Forelimb muscle (tissue), 1 donor: ENCODE data around the gene CWF19L1. TPM values are rescaled to one million over a fixed set of nuclear protein-coding genes. Genes with fewer than 3 reads are reported as not detected.

Experiments used
- DNase-seq: peaks from one replicate; pipeline ENCODE4 v3.0.0-alpha.2; 2013; ENCODE audit warnings: low read depth
- polyA plus RNA-seq: library from polyadenylated mRNA; unstranded; fragments of 120-200 nt; gene quantifications from one replicate; pipeline ENCODE4 v1.2.1, GENCODE V29; 2013; ENCODE audit not compliant: insufficient read length

The CWF19L1 gene
- polyA plus RNA-seq, 1 donor, result 21.6 TPM

DNA sequence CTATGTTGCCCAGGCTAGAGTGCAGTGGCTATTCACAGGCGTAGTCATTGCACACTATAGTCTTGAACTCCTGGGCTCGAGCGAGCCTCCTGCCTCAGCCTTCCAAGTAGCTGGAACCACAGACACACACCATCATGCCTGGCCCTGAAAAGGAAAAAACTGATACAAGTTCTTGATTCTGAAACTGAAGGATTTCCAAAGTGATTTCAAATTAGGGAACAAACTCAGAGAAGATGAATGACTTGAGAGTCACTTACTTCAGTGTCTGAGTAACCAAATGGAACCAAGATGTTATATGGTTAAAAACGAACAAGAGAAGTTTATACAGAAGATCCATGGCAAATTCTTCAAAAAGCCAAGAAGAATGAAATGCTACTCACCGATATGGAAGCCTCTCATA is 14.4 kb downstream of the CWF19L1 start:
- DNase-seq, result no peak

DNA sequence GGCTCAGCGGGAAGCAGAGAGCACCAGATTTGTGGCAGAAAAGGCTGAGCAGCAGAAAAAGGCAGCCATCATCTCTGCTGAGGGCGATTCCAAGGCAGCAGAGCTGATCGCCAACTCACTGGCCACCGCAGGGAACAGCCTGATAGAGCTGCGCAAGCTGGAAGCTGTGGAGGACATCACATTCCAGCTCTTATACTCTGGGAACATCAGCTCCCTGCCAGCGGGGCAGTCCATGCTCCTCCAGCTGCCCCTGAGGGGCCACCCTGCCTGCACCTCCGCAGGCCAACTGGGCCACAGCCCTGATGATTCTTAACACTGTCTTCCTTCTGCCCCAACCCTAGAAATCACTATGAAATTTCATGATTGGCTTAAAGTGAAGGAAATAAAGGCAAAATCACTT is 18.6 kb downstream of the CWF19L1 start:
- no peak for DNase-seq

DNA sequence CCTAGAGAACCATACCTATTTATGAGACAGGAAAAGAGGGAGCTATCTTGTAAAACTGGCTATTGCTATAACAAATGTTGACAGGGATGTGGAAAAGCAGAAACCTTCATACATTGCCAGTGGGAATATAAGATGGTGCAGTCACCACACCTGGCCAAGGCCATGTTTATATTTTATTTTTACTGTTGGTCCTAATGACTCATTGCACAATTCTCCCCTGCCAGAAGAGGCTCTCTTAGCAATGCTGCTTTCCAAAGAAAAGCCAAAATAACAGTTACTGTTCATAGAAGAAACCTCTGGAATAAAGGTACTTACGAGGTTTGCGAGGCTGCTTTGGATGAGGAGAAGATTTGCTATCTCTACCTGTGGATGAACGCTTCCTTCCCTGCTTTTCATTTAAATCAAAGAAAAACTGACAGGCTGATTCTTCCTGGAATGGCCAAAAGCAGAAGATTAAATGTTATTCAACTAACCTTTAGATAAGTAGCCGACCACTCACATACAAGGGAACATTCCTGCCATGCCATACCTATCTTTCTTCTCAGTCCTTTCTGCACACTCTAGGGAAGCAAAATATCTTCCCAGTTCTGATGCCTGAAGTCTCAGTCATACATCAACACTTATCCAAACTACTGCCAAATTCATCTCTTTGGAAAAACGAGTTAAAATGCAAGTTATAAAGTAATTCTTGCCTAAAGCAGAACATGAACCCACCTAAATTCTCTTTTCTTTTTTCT is 21.8 kb downstream of the CWF19L1 start:
- no peak for DNase-seq

DNA sequence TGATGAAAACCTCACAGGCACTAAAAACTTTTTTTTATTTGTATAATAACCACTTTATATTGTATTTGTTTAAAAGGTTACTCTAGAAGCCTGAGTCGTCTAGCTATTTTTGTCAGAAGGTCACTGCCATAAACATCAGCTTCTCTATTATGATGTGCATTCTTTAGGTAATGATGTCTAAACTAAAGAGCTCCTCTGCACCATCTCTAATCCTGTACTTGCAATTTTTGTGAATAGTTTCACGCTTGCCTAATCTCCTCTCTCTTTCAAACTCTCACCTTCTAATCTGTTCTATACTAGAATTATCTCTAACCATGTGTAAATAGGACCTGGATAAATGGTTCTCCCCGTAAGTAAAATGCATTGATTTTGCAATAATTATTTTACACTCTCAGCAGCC is 27.6 kb downstream of the CWF19L1 start:
- DNase-seq, result no peak

DNA sequence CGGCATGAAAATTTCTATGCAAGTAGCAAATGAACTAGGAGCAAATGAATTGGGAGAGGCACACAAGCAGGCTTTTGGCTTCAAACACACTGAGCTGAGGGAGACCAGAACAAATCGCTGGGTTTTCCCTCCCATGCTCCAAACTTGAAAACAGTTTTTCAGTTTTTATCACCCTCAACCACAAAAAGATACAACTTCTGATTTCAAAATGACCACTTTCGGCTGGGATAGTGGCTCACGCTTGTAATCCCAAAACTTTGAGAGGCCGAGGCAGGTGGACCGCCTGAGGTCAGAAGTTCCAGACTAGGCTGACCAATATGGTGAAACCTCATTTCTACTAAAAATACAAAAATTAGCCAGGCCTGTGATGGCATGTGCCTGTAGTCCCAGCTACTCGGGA is 29.0 kb downstream of the CWF19L1 start:
- no peak for DNase-seq

DNA sequence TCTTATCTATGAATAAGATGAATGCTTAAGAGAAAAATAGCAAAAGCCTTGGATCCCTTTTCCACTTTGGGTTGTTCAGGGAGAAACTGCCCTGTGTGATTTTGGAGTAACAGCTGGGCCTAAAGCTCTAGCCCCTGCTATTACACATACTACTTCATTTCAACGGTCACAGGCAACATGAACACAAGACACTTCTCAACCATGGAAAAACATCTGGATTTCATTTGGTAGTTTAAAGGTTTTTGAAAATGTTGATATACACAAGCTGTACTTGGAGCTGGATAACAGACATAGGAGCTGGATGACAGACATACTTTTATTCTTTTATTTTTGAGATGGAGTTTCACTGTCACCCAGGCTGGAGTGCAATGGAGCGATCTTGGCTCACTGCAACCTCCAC is 35.3 kb downstream of the CWF19L1 start:
- DNase-seq, result no peak

DNA sequence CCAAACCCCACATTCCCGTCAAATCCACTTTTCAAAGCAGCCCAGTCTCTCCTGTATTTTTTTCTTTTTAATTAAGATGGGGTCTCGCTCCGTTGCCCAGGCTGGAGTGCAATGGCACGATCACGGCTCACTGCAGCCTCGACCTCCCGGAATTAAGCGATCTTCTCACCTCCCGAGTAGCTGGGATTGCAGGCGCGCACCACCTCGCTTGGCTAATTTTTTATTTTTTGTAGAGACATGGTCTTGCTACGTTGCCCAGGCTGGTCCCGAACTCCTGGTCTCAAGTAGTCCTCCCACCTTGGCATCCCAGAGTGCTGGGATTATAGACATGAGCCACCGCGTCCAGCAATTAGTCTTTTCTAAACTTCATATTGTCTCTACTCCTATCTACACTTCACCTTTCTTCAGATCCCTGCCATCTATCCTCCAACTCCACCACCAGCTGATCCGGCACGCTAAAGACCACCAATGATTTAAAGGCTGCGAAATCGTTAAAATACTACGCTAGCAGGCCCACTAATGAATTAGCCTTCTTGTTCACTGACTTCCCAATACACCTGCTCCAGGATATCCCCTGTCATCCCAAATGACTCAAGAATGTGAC is 37.5 kb downstream of the CWF19L1 start:
- no peak for DNase-seq

DNA sequence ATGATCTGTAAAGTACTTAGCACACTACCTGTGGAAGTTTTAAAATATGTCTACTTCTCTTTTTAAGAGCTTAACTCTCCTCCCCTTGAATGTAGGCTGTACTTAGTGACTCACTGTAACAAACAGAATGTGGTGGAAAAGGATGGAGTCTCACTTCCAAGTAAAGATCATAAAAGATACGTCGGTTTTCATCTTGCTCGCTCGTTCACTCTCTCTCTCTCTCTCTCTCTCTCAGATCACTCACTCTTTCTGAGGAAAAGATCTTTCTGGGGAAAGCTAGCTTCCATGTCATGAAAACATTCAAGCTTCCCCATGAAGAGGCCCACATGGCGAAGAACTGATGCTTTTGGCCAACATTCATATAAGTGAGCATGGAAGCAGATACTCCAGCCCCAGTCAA is 43.6 kb downstream of the CWF19L1 start:
- no peak for DNase-seq

DNA sequence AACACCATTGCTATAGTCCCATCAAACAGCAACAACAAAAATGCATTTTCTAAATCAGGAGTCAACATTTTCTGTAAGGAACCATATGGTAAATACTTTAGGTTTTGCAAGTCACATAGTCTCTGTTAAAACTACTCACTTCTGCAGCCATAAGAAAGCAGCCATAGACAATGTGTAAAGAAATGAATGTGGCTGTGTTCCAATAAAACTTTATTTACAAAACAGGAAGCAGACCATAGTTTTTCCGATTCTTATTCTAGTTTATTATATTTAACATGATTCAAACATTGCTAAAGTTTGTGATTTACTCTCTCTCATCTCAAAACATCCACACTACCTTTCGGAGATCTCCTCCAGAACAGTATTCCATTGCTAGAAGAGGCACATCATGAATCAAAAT is 44.9 kb downstream of the CWF19L1 start:
- no peak for DNase-seq

DNA sequence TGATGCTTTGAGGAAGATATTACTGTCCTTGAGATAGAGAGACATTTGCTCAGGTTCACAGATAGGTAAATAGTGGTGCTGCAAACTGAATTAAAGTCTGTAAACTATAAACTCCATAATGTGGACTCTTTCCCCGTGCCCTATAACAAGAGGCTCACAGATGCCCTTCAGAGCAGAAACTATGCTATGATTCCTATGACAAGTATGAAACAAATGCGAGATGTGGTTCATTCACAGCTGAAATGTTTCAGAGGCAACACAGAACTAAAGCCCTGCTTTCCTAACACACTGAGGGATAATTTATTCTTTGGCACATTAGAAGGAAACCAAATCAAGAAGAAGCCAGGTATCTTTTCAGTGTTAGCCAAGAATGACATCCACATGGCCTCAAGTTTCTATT is 51.4 kb downstream of the CWF19L1 start:
- no peak for DNase-seq

DNA sequence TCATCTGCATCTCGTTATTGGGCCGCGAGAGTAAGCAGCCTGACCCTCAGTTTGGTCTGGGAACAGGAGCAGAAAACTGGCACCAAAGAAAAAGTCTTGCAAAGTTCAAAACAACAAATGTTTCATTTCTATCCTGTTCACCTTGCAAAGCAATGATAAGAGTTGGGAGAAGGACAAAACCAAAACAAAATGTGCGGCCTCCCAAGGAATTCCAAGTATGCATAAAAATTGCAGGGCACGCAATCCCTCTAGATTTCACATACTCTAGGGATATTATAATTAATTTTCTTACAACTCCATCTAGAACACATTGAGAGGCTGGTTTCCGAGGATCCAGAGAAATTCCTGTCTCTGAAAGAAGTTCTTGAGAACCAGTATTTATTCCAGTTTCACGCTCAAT is 58.1 kb downstream of the CWF19L1 start:
- DNase-seq, result no peak

DNA sequence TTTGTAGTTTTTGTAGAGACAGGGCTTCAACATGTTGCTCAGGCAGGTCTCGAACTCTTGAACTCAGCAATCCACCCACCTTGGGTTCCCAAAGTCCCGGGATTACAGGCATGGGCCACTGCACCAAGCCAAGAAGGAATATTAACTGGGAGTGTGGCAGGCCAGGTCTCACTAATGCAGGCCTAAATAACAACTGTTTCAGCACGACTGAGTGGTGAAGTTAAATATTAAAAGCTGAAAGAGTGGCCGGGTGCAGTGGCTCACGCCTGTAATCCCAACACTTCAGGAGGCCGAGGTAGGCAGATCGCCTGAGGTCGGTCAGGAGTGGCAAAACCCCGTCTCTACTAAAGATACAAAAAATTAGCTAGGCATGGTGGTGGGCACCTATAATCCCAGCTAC is 59.2 kb downstream of the CWF19L1 start:
- DNase-seq, result no peak

DNA sequence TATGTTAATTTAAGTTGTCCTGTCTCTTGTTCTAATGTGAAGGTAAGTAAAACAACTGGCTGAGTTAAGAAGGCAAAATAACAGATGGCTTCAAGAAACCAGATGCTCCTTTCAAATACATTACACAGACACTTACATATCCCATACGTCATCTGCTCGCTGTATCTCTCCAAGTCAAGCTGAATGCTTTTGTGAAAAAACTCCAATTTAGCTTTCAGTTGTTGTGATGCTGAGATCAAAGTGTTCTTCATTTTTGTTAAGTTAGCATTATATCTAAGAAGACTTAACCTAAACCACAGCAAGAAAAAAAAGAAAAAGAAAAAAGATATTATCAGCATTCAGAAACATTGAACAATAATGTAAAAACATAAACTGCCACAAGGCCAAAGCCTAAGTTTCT is 63.1 kb downstream of the CWF19L1 start:
- DNase-seq, result no peak

DNA sequence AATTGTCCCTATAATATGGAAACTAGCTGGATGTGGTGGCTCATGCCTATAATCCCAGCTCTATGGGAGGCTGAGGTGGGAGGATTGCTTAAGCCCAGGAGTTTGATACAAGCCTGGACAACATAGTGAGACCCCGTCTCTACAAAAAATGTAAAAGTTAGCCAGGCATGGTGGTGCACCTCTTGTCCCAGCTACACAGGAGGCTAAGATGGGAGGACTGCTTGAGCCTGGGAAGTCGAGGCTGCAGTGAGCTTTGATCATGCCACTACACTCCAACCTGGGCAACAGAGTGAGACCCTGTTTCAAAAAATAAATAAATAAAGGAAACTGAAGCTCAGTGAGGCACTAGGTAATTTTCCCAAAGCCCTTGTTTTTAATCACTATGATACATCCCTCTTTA is 65.9 kb downstream of the CWF19L1 start:
- no peak for DNase-seq

DNA sequence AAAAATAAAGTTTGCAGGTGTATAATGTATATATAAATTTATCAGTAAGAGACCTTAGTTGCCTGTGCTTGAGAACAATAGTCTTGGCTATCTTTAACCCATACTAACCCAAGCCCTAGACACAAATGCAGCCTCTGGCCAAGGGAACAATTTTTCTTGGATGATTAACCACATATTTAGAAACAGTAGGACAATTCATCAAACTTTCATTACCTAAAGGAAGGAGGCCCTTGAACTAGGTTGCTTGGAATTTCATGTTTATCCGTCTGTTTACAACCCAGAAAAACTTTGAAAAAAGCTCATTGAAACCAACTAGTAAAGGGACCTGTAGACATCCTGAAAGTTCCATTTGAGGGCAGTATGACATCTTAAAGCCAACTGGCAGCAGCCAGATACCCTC is 72.7 kb downstream of the CWF19L1 start:
- DNase-seq, result no peak

DNA sequence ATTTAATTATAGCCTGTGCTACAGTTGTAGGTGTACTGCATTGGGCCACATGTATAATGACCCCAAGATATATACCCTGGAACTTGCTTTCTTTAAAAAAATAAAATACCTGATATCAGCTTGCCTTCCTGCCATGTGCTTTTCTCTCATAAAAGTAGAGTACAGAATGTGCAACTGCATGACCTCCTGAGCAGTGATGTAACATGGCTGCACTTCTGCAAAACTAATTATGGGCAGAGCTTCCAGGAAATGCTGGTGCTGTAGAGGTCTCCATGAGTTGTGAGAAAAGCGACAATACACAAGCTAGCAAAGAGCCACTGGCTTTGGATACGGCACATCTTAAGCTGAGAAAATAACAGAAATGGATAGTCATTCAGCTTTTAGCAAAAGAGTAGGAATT is 75.1 kb downstream of the CWF19L1 start:
- DNase-seq, result no peak

DNA sequence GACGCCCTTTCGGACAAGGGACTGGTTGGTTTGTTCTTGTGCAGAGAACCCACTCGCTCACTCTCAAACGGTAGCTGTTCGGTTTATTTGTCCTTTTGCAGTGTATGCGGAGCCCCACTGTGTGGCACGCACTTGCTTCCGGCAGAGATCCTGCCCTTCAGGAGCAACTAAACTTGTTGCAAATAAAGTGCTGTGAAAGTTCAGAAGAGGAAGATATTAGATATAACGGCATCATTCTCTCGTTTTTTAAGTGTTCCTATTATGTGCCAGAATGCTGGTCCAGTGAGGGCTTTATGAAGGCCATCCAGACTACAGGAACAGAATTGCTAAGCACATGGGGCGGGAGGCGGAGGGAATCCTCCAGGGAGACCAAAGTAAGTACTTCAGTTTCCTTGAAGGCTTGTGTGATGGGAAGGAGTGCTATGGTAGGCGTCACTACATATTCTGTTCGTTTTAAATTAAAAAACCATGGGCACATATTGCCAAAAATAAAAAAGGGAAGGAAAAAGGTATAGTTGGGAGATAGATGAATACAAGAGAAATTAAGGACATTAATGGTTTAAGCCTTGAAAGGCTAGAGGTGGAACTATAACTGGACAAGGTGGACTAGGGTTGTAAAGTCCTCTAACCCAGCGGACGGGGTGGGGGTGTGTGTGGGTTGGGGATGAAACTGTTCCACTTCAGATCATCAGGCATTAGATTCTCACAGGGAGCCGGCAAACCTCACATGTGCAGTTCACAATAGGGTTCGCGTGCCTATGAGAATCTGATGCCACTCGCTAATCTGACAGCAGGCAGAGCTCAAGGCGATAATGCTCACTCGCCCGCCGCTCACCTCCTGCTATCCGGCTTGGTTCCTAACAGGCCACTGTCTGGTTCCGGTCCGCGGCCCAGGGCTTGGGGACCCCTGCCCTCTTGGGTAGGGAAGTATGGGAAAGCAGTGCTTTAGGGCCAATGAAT is 80.9 kb downstream of the CWF19L1 start:
- DNase-seq, result no peak

DNA sequence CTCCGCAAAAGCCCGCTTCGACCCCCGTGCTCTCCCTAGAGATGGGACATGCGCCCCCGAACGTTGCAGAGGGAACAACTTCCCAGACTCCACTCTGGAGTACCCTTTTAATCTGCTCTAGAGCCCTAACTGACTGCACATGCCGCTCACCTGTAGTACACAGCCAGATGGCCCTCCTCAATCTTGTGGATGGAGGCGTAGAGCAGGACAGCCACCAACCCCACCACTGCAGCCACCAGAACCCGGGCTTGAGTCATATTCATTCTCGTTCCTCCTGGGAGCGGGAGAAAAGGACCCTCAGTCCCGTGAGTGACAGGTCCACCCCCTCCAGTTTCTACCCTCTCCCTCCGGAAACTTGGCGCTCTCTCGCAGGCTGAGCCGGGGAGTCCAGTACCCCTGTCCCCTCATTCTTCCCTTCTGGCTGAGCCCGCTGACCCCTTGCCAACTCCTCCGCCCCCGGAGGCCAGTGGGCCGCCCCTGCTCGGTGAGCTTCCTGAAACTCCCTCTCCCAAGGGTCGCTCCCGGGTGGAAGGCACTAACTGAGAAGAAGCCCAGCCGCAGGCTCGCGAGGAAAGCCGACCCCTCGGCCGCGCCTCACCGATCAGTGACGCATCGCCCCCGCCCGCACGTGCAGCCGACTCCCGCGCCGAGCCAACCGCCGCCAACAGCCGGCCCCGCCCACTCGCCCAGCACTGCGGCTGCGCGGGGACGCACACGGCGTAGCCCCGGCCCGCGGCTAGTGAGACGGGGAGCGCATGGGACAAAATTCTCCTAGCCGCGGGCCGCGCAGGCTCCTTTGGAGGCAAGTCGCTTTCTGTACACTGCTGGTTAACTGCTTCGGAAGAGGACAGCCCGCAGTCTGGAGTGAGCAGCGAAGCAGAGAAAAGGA is 81.8 kb downstream of the CWF19L1 start, which contains the start of gene ERLIN1:
ERLIN1 (minus strand) TSS at position 666 of the 889 bp plus-strand sequence; CDS start at position 263, 403 bp downstream.
- peak; percentile 84 for DNase-seq

DNA sequence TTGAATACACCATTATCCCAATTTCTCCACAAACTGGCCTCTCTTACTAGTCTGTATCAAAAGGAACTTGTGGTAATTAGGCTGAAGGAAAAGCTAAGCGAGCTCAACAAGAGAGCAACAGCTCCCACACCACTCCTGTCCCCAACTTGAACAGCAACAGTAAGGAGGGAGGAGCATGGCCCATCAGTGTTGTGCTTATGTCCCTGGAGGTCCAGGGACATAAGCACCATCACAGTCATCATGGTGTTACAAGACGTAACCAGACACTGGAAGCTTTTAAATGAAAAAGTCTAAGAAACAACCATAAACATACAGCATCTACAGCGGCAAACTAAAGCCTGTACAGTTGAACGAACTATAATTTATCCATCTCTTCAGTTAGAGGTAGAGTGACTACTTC is 82.6 kb downstream of the CWF19L1 start:
- no peak for DNase-seq

DNA sequence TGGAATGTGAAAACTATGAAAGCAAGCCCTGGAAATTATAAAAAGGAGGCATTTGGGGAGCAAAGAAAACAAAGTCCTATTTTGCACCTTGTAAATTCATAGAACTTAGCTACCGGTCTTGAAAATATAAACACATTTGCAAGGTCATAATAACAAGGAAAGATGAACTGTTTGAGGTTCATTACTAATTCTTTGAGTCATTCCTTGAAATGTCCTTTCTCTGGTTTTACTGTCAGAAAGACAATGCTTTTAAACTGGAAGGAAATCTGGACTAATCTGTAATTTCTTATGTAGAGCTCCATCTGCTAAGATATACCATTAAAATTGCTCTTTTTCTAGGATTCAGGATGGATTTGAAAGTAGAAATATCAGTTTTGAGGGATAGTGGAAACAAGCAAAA is 83.0 kb downstream of the CWF19L1 start:
- no peak for DNase-seq

DNA sequence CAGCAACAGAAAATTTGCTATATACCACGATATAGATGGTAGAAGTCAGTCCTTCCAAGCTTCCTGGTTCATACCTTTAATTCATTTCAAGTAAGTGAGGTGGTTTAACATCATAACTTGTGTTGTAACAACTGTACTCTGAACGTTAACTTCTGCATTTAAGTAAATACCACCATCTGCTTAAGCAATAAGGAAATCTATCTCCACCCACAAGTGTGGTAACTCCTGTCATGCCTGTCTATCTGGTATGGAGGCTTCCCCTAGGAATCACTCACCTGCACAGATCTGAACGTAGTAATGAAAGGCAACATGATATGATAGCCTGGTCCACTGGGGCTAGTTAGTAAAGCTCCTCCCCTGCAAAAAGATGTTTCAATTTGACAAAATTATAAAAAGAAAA is 84.0 kb downstream of the CWF19L1 start:
- DNase-seq, result no peak

DNA sequence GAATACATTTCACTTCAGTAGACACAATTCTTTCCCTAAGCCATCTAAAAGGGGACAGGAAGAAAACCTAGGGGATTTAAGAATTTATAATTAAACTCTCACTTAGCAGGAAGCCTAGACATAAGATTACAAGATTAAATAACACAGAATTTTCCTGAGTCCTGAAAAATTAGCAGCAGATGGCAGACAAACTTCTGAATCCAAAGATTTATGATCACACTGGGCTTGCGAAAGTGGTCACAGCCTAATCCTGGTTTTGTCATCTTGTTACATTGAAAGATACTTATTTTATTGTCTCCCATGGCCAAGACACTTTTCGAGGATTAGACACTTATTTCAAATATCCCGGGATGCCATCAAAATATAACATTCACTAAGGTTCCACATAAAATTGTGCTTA is 84.5 kb downstream of the CWF19L1 start:
- no peak for DNase-seq
